Measurements from ENCODE around the gene GNG4.
A peak's percentile ranks its signal among the peaks of the same experiment; 100 is the strongest.
"Not testable (repeated sequence)": the region's sequence is repeated elsewhere in the genome, so short reads cannot be mapped to it uniquely, and the experiment has no call there.

The GNG4 gene

GRCh38 chr1:235624721-235625333 lies 24.8 kb downstream of the GNG4 start:
- no peak for DNase-seq

- DNase-seq, result no peak
Observed at GRCh38 chr1:235622936-235623779, 26.4 kb downstream of the GNG4 start.

GRCh38 chr1:235619149-235619548 lies 30.4 kb downstream of the GNG4 start:
- not testable (repeated sequence) for DNase-seq

GRCh38 chr1:235617808-235618207 lies 31.8 kb downstream of the GNG4 start:
- DNase-seq, result no peak

GRCh38 chr1:235617140-235617539 lies 32.4 kb downstream of the GNG4 start:
- no peak for DNase-seq

- DNase-seq, result no peak
Observed at GRCh38 chr1:235614442-235614954, 35.1 kb downstream of the GNG4 start.

- DNase-seq, result no peak
Observed at GRCh38 chr1:235613602-235614001, 36.0 kb downstream of the GNG4 start.

- DNase-seq, result no peak
Observed at GRCh38 chr1:235612761-235613160, 36.8 kb downstream of the GNG4 start.

- no peak for DNase-seq
Observed at GRCh38 chr1:235610157-235610556, 39.4 kb downstream of the GNG4 start.

GRCh38 chr1:235608278-235608677 lies 41.3 kb downstream of the GNG4 start:
- no peak for DNase-seq

GRCh38 chr1:235607284-235607683 lies 42.3 kb downstream of the GNG4 start:
- DNase-seq, result no peak

- peak; percentile 42 for DNase-seq
Observed at GRCh38 chr1:235601104-235601503, 48.5 kb downstream of the GNG4 start.

GRCh38 chr1:235599536-235599935 lies 50.0 kb downstream of the GNG4 start:
- no peak for DNase-seq

- no peak for DNase-seq
Observed at GRCh38 chr1:235597867-235598553, 51.6 kb downstream of the GNG4 start.

GRCh38 chr1:235595079-235595478 lies 54.5 kb downstream of the GNG4 start:
- DNase-seq, result no peak

- not testable (repeated sequence) for DNase-seq
Observed at GRCh38 chr1:235594281-235594895, 55.2 kb downstream of the GNG4 start.

- DNase-seq, result no peak
Observed at GRCh38 chr1:235588916-235589515, 60.6 kb downstream of the GNG4 start.

GRCh38 chr1:235588156-235588555 lies 61.4 kb downstream of the GNG4 start:
- DNase-seq, result no peak

- DNase-seq, result no peak
Observed at GRCh38 chr1:235586992-235587391, 62.6 kb downstream of the GNG4 start.

GRCh38 chr1:235586413-235586812 lies 63.2 kb downstream of the GNG4 start:
- no peak for DNase-seq

- no peak for DNase-seq
Observed at GRCh38 chr1:235584973-235585372, 64.6 kb downstream of the GNG4 start.

GRCh38 chr1:235583511-235584001 lies 66.0 kb downstream of the GNG4 start:
- no peak for DNase-seq

GRCh38 chr1:235582130-235582529 lies 67.5 kb downstream of the GNG4 start:
- no peak for DNase-seq
